ENCODE results near the gene KRT35.

The KRT35 gene

DNA sequence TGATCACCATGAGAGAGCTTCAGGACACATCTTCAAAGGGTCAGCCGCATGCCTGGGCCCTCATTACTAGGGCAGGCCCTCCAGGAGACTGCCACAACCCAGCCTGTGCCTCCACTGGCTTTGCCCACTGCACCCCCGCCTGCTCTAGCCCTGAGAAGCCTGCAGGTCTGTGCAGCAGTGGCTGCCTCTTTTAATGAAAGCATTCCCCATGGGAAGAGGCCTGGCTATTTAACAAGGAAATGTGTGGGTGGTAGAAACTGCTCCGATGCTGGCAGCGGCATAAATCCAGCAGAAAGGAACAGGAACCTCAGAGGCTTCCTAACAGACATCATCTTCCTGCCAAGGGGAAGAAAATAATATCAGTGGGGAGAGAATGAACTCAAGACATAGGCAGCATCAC, 13.4 kb downstream of the KRT35 start:
- H3K36me3 ChIP-seq (ENCODE audit: insufficient read depth, low read length), result no peaks in the 10 kb centered on the region
- H3K4me3 ChIP-seq (ENCODE audit: low read length), result no peak overlapping the region
- H3K27me3 ChIP-seq (ENCODE audit: insufficient read depth, low read length), result no peaks in the 10 kb centered on the region
- H3K9ac ChIP-seq (ENCODE audit: low read depth, low read length), result no peak overlapping the region
- 83% methylated on average over 4 of the region's 4 CpGs for WGBS
- H3K9me3 ChIP-seq (ENCODE audit: insufficient read depth, low read depth, low read length), result peaks cover 7% of the 10 kb centered on the region
- no peaks in the 10 kb centered on the region for H3K4me1 ChIP-seq (ENCODE audit: insufficient read depth, low read length)
- no peak overlapping the region for H3K27ac ChIP-seq (ENCODE audit: low read depth, low read length)

- WGBS, result 91% methylated on average over 14 of the region's 14 CpGs
Measured at GRCh38 chr17:41466988-41467387, 14.0 kb downstream of the KRT35 start, which contains the start of gene KRT32. Gene KRT32, minus strand, starts transcription at chr17:41467386. Its CDS starts 61 bp downstream, at chr17:41467325.

GRCh38 chr17:41464682-41465081, 16.3 kb downstream of the KRT35 start:
- 90% methylated on average over 6 of the region's 6 CpGs for WGBS

More at GRCh38 chr17:41466988-41467387, 14.0 kb downstream of the KRT35 start, which contains the start of gene KRT32:
- no peaks in the 10 kb centered on the region for H3K27me3 ChIP-seq (ENCODE audit: insufficient read depth, low read length)
- peaks cover 6% of the 10 kb centered on the region for H3K9me3 ChIP-seq (ENCODE audit: insufficient read depth, low read depth, low read length)
- H3K4me1 ChIP-seq (ENCODE audit: insufficient read depth, low read length), result no peaks in the 10 kb centered on the region
- no peak within 1 kb of the TSS for H3K4me3 ChIP-seq (ENCODE audit: low read length)
- no peak within 1 kb of the TSS for H3K9ac ChIP-seq (ENCODE audit: low read depth, low read length)
- H3K27ac ChIP-seq (ENCODE audit: low read depth, low read length), result no peak within 1 kb of the TSS
- no peaks in the 10 kb centered on the region for H3K36me3 ChIP-seq (ENCODE audit: insufficient read depth, low read length)

DNA sequence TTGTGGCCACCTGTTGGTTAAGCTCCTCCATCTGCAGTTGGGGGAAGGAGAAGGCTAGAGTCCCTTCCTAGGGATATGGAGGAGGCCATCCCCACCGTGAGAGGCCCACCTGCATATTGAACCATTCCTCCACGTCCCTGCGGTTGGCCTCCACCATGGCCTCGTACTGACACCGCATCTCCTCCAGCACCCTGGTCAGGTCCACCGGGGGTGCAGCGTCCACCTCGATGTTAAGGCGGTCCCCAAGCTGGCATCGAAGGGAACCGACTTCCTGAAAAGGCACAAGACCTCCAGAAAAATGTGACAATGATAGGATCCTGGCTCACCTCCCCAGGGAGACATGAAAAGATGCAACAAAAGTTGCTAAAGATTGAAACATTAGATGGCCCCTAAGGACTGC, 16.8 kb downstream of the KRT35 start:
- no peaks in the 10 kb centered on the region for H3K9me3 ChIP-seq (ENCODE audit: insufficient read depth, low read depth, low read length)
- H3K4me1 ChIP-seq (ENCODE audit: insufficient read depth, low read length), result no peaks in the 10 kb centered on the region
- no peak overlapping the region for H3K27ac ChIP-seq (ENCODE audit: low read depth, low read length)
- H3K36me3 ChIP-seq (ENCODE audit: insufficient read depth, low read length), result no peaks in the 10 kb centered on the region
- no peak overlapping the region for H3K9ac ChIP-seq (ENCODE audit: low read depth, low read length)
- 93% methylated on average over 11 of the region's 11 CpGs for WGBS
- H3K27me3 ChIP-seq (ENCODE audit: insufficient read depth, low read length), result no peaks in the 10 kb centered on the region
- no peak overlapping the region for H3K4me3 ChIP-seq (ENCODE audit: low read length)

More at GRCh38 chr17:41464682-41465081, 16.3 kb downstream of the KRT35 start:
- Histone ChIP-seq H3K9ac (ENCODE audit: low read depth, low read length) (no peak overlapping the region), H3K4me3 (ENCODE audit: low read length) (no peak overlapping the region), H3K4me1 (ENCODE audit: insufficient read depth, low read length) (no peaks in the 10 kb centered on the region), H3K27me3 (ENCODE audit: insufficient read depth, low read length) (no peaks in the 10 kb centered on the region), H3K36me3 (ENCODE audit: insufficient read depth, low read length) (no peaks in the 10 kb centered on the region), H3K9me3 (ENCODE audit: insufficient read depth, low read depth, low read length) (no peaks in the 10 kb centered on the region), H3K27ac (ENCODE audit: low read depth, low read length) (no peak overlapping the region)

DNA sequence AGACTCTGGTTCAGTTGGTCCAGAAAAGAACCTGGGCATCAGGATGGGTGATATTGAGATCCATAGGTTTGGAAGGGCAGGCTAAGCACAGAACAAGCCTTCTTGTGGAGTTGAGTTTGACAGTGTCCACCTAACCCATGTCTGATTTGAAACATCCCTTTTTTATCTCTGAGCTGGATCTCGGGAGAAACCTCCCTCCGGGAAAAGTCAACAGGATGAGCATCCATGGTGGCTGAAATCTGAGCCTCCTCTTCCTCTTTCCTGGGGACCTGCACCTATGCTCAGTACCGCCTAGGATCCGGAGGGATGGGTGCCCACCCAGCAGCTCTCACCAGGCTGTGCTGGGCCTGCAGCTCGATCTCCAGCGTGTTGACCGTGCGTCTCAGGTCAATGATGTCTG, 17.2 kb downstream of the KRT35 start:
- H3K27ac ChIP-seq (ENCODE audit: low read depth, low read length), result no peak overlapping the region
- no peak overlapping the region for H3K4me3 ChIP-seq (ENCODE audit: low read length)
- H3K36me3 ChIP-seq (ENCODE audit: insufficient read depth, low read length), result no peaks in the 10 kb centered on the region
- H3K27me3 ChIP-seq (ENCODE audit: insufficient read depth, low read length), result no peaks in the 10 kb centered on the region
- no peaks in the 10 kb centered on the region for H3K9me3 ChIP-seq (ENCODE audit: insufficient read depth, low read depth, low read length)
- 91% methylated on average over 8 of the region's 8 CpGs for WGBS
- no peak overlapping the region for H3K9ac ChIP-seq (ENCODE audit: low read depth, low read length)
- no peaks in the 10 kb centered on the region for H3K4me1 ChIP-seq (ENCODE audit: insufficient read depth, low read length)

GRCh38 chr17:41462705-41463104, 18.2 kb downstream of the KRT35 start:
- no peak overlapping the region for H3K4me3 ChIP-seq (ENCODE audit: low read length)
- no peak overlapping the region for H3K27ac ChIP-seq (ENCODE audit: low read depth, low read length)
- H3K9me3 ChIP-seq (ENCODE audit: insufficient read depth, low read depth, low read length), result no peaks in the 10 kb centered on the region
- 79% methylated on average over 15 of the region's 15 CpGs for WGBS
- H3K27me3 ChIP-seq (ENCODE audit: insufficient read depth, low read length), result no peaks in the 10 kb centered on the region
- no peak overlapping the region for H3K9ac ChIP-seq (ENCODE audit: low read depth, low read length)
- H3K36me3 ChIP-seq (ENCODE audit: insufficient read depth, low read length), result no peaks in the 10 kb centered on the region
- H3K4me1 ChIP-seq (ENCODE audit: insufficient read depth, low read length), result no peaks in the 10 kb centered on the region

- WGBS, result 89% methylated on average over 4 of the region's 4 CpGs
Measured at GRCh38 chr17:41457676-41458075, 23.3 kb downstream of the KRT35 start.

GRCh38 chr17:41456204-41456603, 24.7 kb downstream of the KRT35 start:
- Histone ChIP-seq H3K4me1 (ENCODE audit: insufficient read depth, low read length) (no peaks in the 10 kb centered on the region), H3K36me3 (ENCODE audit: insufficient read depth, low read length) (no peaks in the 10 kb centered on the region), H3K4me3 (ENCODE audit: low read length) (no peak overlapping the region), H3K9me3 (ENCODE audit: insufficient read depth, low read depth, low read length) (peaks cover 4% of the 10 kb centered on the region; the same call in 1 of the 2 replicates), H3K9ac (ENCODE audit: low read depth, low read length) (no peak overlapping the region), H3K27ac (ENCODE audit: low read depth, low read length) (no peak overlapping the region), H3K27me3 (ENCODE audit: insufficient read depth, low read length) (no peaks in the 10 kb centered on the region)
- WGBS, result 82% methylated on average over 3 of the region's 3 CpGs

More at GRCh38 chr17:41457676-41458075, 23.3 kb downstream of the KRT35 start:
- Histone ChIP-seq H3K36me3 (ENCODE audit: insufficient read depth, low read length) (no peaks in the 10 kb centered on the region), H3K27ac (ENCODE audit: low read depth, low read length) (no peak overlapping the region), H3K9me3 (ENCODE audit: insufficient read depth, low read depth, low read length) (no peaks in the 10 kb centered on the region), H3K27me3 (ENCODE audit: insufficient read depth, low read length) (no peaks in the 10 kb centered on the region), H3K4me1 (ENCODE audit: insufficient read depth, low read length) (no peaks in the 10 kb centered on the region), H3K4me3 (ENCODE audit: low read length) (no peak overlapping the region), H3K9ac (ENCODE audit: low read depth, low read length) (no peak overlapping the region)

- Histone ChIP-seq H3K4me1 (ENCODE audit: insufficient read depth, low read length) (no peaks in the 10 kb centered on the region), H3K27me3 (ENCODE audit: insufficient read depth, low read length) (no peaks in the 10 kb centered on the region), H3K36me3 (ENCODE audit: insufficient read depth, low read length) (no peaks in the 10 kb centered on the region), H3K9ac (ENCODE audit: low read depth, low read length) (no peak overlapping the region), H3K9me3 (ENCODE audit: insufficient read depth, low read depth, low read length) (peaks cover 8% of the 10 kb centered on the region; the same call in 1 of the 2 replicates), H3K27ac (ENCODE audit: low read depth, low read length) (no peak overlapping the region), H3K4me3 (ENCODE audit: low read length) (no peak overlapping the region)
- WGBS, result 83% methylated on average over 1 of the region's 1 CpG
Measured at GRCh38 chr17:41455236-41455635, 25.7 kb downstream of the KRT35 start.

- H3K36me3 ChIP-seq (ENCODE audit: insufficient read depth, low read length), result no peaks in the 10 kb centered on the region
- H3K9ac ChIP-seq (ENCODE audit: low read depth, low read length), result no peak overlapping the region
- H3K4me3 ChIP-seq (ENCODE audit: low read length), result no peak overlapping the region
- H3K27ac ChIP-seq (ENCODE audit: low read depth, low read length), result no peak overlapping the region
- 95% methylated on average over 3 of the region's 3 CpGs for WGBS
- no peaks in the 10 kb centered on the region for H3K27me3 ChIP-seq (ENCODE audit: insufficient read depth, low read length)
- no peaks in the 10 kb centered on the region for H3K4me1 ChIP-seq (ENCODE audit: insufficient read depth, low read length)
- H3K9me3 ChIP-seq (ENCODE audit: insufficient read depth, low read depth, low read length), result peaks cover 8% of the 10 kb centered on the region; the same call in 1 of the 2 replicates
Measured at GRCh38 chr17:41453066-41453465, 27.9 kb downstream of the KRT35 start.

GRCh38 chr17:41452281-41452680, 28.7 kb downstream of the KRT35 start:
- no peak overlapping the region for H3K9ac ChIP-seq (ENCODE audit: low read depth, low read length)
- H3K4me1 ChIP-seq (ENCODE audit: insufficient read depth, low read length), result no peaks in the 10 kb centered on the region
- no peaks in the 10 kb centered on the region for H3K36me3 ChIP-seq (ENCODE audit: insufficient read depth, low read length)
- no peaks in the 10 kb centered on the region for H3K27me3 ChIP-seq (ENCODE audit: insufficient read depth, low read length)
- H3K27ac ChIP-seq (ENCODE audit: low read depth, low read length), result no peak overlapping the region
- no peak overlapping the region for H3K4me3 ChIP-seq (ENCODE audit: low read length)
- 72% methylated on average over 4 of the region's 4 CpGs for WGBS
- H3K9me3 ChIP-seq (ENCODE audit: insufficient read depth, low read depth, low read length), result peaks cover 8% of the 10 kb centered on the region; the same call in 1 of the 2 replicates

DNA sequence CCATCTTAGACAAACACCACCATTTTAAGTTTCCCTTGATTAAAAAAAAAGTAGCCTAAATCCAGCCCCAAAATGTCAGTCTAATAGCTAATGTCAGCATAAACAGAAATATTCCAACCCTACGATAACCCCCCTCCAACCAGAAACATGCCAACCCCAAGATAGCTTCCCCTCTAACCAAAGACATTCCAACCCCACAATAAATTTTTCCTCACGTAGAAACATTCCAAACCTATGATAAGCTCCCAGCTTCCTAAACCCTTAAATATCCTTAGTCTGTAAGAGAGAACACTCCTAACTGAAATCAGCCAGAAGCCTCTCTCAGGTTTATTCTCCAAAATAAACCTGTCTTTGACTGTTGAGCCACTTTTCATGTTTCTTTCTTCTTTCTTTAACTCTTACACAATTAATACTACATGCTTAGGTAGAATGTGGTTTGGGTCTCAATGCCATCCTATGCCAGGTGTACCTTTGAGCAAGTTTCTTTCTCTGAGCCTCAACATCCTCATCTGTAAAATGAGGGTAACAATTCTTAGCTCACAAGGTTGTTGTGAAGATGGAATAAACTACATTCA, 29.7 kb downstream of the KRT35 start:
- H3K36me3 ChIP-seq (ENCODE audit: insufficient read depth, low read length), result no peaks in the 10 kb centered on the region
- H3K27me3 ChIP-seq (ENCODE audit: insufficient read depth, low read length), result no peaks in the 10 kb centered on the region
- peaks cover 8% of the 10 kb centered on the region; the same call in 1 of the 2 replicates for H3K9me3 ChIP-seq (ENCODE audit: insufficient read depth, low read depth, low read length)
- H3K4me1 ChIP-seq (ENCODE audit: insufficient read depth, low read length), result no peaks in the 10 kb centered on the region
- H3K9ac ChIP-seq (ENCODE audit: low read depth, low read length), result no peak overlapping the region
- H3K27ac ChIP-seq (ENCODE audit: low read depth, low read length), result no peak overlapping the region
- 92% methylated on average over 2 of the region's 2 CpGs for WGBS
- no peak overlapping the region for H3K4me3 ChIP-seq (ENCODE audit: low read length)
